HCEC 1CT (cell line): ENCODE data around the gene NPS.

Source experiments
- DNase-seq: peaks from one replicate; pipeline ENCODE4 v3.0.0-alpha.2; 2017

Gene NPS, protein sequence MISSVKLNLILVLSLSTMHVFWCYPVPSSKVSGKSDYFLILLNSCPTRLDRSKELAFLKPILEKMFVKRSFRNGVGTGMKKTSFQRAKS

DNA sequence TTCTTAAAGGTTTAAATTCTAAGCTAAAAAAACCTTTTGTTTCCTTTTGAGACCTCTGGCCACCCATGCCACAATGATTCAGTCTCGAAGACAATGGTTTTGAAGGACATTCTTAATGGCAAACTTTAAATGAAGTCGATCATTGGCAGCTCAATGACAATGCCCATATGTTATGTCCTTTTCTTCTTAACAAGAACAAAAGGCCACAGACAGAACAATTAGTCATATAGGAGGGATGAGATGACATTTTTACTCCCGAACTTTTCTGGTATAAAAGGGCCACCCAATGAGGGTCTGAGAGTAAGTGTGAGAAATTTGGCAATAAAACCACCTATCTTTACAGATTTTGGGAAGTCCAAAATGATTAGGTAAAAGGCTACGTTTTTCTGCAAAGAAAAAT lies at the start of gene NPS:
NPS (plus strand) TSS at position 301 of the 400 bp plus-strand sequence; CDS start at position 361, 60 bp downstream.
- DNase-seq = no peak

DNA sequence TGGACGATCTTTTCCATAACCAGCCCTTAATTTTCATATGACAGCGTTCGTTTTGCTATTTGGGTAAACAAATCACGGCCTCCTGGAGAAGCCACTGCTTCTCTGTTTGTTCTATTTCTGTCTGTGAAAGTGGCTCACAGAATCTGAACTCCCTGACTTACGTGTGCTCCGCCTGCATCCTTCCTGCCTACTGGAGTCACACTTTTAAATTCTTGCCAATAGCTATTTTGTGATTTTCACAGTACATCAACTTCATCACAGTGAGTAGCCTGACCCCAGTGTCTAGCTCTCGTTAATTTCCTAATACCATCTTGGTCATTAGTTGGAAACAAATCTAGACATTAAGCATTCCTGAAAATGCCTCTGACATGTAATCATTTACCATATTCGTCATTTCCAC lies 49.0 kb upstream of the NPS start:
- DNase-seq = no peak

DNA sequence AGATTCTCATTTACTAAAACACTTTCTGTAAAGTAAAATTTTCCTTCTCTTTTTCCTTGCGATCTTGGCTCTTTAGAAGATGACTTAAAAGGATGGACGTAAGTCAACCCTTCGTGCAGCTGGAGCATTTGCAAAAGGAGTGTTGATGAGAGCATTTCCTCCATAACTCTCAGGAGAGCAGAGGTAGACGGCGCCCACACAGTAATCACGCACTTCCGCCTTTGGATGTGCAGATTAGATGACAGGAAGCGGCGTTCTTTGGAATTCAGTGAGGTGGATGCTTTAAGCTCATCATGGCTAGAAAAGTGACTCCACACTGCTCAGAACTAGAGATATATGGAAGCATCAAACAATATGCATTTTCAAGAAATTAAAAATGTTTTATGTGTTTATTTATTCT lies 43.0 kb upstream of the NPS start:
- no peak for DNase-seq

DNA sequence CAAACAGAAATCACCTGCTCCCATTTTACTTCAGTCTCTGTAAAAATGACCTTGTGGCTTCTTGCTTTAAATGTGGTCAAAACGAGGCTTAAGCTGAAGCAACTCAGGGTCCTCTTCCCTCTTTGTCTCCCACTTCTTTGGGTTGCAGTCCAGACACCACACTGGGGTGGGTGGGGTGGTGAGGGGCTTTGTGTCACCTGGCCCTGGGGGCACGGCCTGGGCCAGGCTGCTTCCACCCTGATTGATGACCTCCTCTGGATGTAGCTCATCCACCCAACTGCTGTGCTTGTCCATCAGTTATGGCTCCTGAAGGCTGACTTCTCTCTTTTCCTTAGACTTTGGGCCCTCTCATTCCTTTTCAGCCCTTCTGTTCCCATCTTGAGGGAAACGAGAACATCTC lies 26.8 kb upstream of the NPS start:
- no peak for DNase-seq

DNA sequence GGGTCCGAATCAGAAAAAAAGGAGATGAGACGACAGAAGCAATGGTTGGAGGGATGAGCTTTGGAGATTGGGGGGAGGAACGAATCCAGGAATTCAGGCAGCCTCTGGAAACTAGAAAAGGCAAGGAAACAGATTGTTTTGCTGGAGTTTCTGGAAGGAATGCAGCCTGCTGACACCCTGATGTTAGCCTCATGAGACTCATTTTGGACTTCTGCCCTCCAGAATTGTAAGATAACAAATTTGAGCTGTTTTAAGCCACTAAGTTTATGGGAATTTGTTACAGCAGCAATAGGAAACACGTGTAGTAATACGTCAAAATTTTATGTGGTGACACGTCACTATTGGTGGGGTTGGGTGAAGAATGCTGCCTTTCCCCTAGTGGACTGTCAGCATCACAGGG lies 25.6 kb upstream of the NPS start:
- DNase-seq = no peak

DNA sequence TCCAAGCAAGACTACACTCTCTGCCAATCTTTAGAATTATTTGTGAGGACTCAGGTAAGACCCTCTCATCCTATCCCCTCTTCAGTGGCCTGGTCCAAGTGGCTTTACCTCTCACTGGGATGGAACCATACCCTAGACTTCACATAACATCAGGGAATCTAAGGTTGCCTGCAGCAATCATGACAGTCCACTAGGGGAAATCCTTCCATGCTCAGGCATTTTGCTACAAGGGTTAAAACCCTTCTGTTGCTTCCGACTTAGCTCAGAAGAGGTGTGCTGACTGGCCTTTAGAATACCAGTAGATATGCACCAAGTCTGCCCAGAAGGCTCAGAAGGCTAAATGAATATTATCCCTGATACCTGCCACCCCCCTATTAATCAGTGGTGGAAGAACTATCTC lies 24.9 kb upstream of the NPS start:
- no peak for DNase-seq

DNA sequence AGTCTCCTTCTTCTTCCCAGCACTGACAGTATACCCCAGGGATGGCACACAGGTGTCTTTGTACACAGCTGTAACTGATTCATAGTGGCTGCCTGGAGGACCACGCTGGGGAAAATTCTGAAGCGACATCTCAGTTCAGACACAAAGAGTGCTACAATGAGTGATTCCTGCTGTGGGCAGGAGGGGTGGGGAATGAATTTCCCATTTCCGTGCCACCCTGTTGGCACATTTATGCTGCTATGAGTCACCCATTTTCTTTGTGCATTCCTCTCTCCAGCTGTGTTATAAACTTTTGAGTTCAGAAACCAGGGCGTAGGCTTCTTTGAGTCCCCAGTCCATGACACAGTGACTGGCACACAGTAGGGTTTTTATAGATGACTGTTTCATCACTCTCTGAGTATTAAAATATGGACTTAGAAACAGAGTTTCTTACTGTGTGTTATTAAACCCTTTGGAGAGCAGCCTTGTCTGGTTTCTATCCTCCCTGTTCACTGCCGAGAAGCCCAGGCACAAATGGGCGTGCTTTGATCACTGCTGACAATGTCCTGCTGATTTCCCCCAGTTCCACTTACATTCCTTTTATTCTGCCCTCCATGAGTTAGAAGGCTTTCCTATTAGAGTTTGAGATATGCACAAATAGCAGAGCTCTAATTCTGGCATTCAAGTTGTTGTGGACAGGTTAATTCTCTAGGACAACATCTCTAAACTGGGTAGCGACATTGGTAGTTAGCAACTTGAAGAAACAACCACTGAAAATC lies 24.0 kb upstream of the NPS start:
- no peak for DNase-seq

DNA sequence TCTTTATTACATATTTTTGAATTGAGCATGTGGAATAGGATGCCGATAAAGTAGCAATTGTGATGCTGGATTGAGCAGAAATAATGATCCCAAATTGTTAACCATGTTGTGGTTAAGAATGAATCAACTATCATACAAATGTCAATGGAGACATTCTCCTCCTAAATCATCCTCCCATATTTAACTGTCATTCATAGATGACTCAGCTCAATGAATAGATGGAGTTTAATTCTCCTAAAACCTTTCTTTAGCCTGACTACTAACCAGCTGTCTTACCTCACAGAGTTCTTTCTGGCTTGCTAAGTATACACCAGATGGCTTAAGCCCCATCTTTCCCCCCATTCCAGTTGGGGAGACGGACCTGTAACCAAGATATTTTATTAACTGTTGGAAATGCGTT lies 23.4 kb upstream of the NPS start:
- DNase-seq = no peak

DNA sequence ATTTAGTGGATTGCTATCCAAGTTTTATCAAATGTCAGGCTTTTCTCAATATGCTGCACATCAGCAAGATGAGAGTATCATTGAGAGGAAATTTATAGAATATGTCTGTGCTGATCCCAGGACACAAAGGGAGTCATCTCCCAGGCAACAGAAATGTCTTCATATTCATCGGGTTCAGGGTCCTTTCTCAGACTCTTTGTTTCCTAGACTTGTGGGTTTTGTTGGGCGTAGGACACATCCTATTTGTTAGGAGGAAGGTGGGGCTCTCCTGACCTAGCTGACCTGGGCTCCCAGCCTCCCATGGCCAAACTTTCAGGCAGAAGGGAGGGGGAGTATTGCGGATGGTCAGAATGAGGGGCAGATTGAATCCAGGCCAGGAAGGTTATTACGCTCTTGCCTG lies 22.9 kb upstream of the NPS start:
- no peak for DNase-seq

DNA sequence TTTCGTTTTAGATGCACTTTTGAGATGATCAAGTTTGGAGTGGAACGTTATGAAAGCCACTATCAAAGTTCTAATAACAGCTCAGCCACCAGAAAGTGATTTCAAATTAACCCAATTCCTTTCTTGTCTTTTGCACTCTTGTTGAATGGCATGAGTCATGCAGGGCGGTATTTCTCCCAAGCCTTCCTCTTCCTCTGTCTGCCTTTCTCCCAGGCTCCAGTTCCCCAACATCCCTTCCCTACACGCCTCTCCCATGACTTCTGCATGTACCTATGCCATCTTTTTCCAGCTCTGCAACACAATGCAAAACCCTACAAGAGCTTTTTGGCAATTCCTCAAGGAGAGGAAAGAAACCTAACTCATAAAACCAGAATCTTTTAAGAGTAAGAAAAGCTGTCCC lies 21.8 kb upstream of the NPS start:
- no peak for DNase-seq

DNA sequence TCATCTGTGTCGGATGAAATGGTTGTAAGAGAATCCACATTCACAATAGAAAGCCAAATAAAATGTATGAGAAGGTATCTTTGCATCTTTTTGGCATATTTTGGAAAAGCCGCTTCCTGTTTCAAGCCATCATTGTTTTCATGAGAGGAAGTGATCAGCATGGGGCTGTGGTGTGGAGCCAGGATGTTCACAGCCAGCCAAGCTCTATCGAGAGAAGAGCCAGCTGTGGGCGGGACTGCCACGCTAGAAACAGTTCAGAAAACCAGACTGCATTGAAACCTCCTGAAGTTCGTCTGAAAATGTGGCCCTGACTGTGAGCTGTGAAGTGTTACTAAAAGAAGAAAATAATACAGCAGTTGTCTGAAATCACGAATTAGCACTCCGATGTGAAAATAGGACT lies 21.2 kb upstream of the NPS start:
- no peak for DNase-seq

DNA sequence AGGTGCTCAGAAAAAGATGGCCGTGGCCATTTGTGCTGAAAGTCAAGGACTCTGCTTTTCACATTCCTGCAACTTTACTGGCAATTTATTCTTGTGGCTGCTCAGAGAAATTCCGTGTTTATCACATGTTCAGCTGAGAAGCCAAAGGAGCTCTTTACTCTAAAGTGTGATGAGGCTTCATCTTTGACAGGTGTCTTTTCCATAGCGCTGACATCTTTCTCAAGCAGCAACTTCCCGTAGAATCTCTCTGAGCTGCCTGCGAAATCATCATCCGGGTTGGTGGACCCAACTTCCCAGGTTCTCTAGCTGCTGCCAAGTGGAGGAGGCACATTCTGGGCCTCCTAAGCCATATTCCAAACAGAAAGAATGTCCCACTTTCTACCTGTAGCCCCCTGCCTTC lies 16.9 kb upstream of the NPS start:
- no peak for DNase-seq

DNA sequence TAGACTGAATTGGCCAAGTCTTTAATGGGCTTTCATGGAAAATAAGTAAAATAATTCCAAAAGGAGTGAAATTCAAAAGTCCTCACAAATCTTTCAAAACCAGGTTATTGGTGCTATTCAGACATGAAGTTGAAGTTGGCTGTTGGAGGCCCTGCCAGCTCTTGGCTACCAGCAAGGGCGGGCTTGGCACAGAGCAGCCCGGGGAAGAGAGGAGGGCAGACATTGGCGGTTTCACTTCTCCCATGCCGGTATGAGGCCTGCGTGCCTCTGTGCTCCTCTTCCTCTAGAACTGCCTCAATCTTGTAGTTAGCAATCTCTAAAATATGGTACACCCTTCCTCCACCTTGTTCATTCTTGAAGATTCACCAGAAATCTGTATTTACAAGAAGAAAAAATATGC lies 16.4 kb upstream of the NPS start:
- DNase-seq = no peak

DNA sequence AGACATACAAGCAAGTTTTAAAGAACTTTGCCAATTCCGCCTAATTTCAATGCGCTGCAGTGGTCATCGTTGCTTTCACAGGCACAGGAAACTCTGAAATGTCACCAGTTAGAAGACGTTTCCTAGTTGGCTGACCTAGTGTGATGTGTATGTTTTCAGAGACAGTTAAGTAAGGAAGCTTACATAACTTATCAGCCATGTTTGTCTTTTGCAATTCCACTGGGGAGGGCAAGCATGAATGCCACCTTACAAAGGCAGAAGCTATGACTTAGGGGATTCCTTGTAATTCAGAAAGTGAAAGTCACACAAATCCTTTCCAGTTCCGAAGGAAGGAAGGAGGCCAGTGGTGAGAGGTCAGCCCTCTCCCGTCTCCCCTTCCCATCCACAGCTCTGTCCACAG lies 15.0 kb upstream of the NPS start:
- DNase-seq = no peak

DNA sequence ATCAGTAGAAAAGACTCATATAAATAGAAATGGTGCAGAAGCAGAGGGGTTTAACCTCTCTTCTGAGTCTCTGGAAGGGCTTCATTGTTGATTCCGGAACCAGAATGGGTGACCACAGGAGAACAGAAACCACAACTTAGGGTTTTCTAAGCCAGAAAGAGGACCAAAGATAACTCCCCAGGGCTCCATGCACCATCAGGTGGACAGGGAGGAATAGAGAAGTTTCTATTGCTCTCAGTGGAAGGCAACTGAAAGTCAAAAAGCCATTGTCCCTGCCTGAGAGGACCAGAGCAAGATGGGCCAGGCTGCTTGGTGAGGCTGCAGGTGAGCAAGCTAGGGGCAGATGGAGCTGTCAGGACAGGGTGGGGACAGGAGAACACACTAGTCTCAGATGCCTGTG lies 14.6 kb upstream of the NPS start:
- DNase-seq = no peak

DNA sequence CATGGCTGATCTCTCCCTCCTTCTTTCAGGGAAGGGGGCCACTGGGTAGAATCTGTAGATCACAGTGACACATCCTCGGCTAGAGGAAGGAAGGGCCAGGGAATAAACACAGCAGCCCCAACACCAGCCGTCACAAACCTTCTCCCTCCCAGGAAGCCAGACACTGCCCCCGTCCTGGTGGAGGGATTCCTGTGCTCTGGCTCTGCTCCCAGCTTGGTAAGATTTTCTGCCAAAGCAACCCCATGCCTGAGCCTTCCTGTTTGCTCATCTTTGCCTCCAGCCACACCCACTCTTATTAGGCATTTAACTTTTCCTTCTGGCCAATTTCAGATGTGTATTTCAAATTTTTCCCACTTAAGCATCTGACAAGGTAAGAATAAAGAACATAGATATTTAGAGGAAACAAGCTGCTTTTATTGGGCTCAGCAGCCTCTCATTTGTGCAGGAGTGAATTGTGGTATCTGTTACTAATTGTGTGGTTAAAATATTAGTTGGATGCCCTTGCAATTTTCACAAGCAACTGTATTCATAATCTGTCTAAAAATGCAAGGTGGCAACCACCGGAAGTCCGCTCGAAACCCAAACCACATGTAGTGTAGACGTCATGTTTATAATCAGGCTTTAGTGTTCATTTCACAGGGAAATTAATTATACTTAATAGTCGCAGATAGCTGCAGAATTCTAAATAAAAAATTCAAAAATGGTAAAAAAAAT lies 13.2 kb upstream of the NPS start:
- DNase-seq = no peak

DNA sequence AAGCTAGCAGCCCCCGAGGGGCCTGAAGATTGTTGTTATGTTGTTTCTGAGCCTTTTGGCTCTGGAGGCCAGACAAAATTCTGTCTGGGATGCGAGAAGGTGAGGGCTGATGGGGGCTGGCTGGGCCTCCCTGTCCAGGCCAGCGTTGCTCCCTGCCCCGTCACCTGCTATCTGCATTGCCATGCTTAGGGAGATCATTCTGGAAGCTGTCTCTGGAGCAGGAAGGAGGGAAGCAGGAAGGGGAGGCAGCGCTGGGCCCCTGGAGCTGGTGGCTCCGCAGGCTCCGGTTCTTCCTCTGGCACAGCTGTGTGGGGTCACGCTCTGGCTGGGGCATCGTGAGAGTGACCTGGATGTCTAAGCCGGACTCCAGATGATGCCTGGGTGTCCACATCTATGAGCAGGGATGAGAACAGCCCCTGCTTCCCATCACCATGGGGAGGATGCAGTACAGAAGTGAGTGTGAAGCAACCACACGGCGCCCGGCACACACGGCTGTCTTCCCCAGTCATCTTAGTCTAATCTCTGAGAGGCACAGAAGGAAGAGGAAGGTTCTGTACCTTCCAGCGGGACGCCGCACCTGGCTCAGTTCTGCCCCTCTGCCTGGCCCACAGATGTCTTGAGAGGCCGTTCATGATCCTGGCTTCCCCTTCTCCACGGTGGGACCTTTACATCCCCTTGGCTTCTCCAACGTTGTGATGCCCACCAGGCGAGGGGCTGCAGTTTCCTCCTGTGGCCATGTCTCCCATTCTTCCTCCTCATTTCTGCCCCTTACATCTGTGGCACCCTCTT lies 11.9 kb upstream of the NPS start:
- no peak for DNase-seq

DNA sequence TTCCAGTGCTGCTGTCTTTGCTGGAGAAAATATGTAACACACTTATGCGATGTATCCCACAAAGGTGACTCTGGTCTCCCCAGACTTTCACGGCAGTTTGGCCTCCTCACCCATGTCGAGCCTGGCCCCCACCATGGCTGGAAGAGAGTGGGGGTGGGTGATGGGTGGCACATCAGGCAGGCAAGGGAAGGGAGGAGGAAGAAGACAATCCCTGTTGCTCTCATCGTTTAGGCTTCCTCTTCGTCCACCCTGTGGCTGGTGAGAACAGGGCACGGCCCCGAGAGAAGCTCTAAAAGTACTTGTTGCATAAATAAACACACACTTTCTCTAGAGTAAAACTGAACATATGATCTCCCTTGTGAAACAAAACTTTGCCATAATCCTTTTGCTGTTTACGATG lies 11.2 kb upstream of the NPS start:
- DNase-seq = no peak

DNA sequence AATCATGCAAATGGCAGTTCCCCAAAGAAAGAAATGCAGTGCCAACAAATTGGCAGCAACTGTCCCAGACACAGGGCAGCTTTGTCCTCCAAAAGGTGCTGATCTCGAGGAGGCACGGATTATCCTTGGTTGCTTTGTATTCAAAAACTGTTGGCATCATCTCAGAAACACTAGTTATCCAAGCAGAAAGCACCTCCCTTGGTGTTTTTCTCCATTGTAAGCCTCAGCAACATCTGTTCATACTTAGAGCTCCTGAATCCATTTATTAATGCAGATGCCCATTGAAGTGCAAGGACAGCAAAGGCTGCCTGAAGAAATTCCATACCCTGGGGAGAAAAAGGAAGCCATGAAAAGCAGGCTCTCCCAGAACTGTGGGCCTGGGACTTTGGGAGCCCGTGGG lies 1.1 kb upstream of the NPS start:
- no peak for DNase-seq

DNA sequence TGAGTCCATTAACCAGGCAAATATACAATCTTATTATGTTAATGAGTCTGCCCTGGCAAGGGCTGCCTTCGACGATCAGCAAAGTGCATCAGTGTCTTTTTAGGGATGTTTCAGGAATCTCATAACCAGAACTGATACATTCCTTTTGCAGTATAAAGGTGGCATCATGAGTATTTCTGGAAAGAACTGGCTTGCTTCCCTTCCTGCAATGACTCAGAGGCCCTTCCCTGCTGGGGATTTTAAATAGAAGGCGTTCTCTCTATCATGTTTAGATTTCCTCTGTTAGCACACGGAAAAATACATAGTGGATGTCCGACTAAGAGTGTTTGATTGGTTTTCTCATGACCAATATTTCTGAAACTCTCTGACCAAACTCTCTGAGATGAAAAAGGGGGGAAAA lies 1.8 kb downstream of the NPS start:
- no peak for DNase-seq

DNA sequence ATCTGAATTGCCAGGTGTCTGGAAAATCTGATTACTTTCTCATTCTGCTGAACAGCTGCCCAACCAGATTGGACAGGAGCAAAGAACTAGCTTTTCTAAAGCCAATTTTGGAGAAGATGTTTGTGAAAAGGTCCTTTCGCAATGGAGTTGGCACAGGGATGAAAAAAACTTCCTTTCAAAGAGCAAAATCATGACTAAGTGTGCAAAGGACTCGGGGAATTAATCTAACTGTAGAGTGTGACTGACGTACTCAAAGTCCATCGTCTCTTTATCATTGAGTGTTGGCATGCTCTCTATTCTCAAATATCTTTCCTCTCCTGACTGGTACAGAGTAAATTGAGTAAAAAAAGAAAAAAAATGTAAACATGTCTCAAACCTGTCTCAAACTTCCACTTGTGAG lies 3.3 kb downstream of the NPS start:
- DNase-seq = no peak

DNA sequence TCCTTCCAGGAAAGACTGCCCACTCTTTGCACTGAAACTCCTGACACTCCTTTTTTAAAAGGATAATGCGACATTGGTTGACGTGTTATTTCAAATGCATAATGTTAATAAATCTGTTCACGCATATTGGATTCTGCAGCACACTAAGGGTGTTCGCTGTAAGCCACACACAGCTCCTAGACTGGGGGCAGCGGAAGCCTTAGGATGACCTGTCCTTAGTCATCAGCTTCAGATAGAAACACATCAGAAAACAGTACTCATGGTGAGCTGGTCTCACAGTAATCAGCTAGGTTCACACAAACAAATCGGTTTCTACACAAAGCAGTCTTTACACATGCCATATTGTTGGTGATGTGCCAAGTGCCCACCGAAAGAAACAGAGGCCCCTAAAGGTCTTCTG lies 4.3 kb downstream of the NPS start:
- no peak for DNase-seq

DNA sequence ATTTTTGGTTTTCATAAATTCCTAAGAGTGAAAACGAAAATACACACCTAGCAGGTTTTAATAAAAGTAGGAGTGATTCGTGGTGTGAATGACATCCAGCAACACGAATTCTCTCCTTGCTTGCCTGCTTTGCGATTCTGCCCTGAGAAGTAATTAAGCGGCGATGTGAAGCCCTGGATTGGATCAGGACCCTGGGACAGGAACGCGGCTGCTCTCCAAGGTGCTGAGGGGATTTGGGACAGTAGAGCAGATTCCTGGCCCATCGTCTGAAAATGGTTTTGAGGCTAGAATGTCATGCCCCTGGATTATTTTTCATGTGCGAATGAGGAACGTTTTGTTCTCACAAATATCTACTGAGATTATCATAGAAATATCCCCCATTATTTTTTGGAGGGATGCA lies 7.8 kb downstream of the NPS start:
- DNase-seq = no peak

DNA sequence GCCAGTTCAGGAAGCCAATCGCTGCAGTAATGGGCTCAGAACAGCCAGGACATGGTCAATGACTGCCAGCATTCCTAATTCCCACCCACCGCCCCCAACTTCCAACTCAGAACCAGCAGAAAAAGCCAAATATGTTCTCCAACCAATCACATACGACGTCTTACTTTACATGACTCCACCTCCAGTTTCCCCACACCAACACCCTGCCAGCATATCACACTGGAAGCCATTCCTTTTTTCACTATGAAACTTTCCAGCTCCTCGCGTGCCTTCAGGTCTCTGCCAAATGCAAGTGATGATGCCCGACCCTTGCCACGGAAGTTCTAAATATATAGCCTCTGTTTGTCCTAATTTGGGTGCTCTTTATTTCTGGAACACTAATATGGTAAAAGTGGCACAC lies 12.5 kb downstream of the NPS start:
- no peak for DNase-seq
